ENCODE data around the gene ID2.

Gene ID2

DNA sequence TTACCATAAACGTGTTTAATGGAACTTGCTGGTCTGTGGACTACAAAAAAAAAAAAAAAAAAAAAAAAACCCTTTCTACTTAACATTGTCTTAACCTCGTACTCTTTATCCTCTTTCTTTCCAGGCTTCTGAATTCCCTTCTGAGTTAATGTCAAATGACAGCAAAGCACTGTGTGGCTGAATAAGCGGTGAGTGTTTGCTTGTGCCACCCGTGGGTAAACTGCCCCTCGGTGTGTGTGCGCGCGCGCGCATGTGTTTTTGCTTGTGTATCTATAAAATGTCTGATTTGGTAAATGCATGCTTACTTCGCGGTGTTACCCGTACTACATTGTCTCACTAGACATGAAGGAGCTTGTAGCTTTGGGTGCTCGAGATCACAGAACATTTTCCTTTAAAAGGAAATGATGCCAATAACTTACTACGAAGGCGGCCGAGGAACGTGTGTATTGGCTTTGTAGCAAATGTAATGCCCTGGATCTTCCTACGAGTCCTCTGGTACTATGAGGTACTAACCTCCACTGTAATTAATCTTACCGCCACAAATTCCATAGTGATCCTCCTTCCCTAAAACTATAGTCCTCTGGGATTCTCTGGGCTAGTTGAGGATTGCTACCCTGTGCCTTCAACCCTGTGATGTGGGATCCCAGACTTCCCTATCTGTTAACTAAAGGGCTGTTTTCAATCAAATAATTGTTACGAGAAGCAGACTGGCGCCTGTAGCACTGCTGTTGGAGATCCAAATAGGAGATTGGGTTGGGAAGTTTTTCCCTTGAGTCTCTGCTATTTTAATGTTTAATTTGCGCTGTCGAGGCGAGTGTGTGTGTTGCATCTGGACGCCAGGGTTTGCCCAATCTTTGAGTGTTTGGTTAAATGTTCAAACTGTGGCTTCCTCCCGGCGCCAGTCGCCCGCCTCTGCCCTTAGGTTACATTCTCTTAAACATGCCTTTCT lies 1.1 kb downstream of the ID2 start:
- in situ Hi-C loops (cut with MboI; ENCODE audit: low sequenced_read_pairs) = loop anchor here (10.0 to 25.0 kb wide), 2 partner anchors 148 to 371 kb away; no protein-coding TSS in a partner anchor

- in situ Hi-C loops (cut with MboI; ENCODE audit: low sequenced_read_pairs) = loop anchor here (10.0 to 25.0 kb wide), 2 partner anchors 150 to 372 kb away; no protein-coding TSS in a partner anchor
Observed at GRCh38 chr2:8684540-8684877, 2.7 kb downstream of the ID2 start.

GRCh38 chr2:8684878-8685696 lies 3.2 kb downstream of the ID2 start:
- in situ Hi-C loops (cut with MboI; ENCODE audit: low sequenced_read_pairs) = loop anchor here (10.0 to 25.0 kb wide), 2 partner anchors 150 to 373 kb away; no protein-coding TSS in a partner anchor

DNA sequence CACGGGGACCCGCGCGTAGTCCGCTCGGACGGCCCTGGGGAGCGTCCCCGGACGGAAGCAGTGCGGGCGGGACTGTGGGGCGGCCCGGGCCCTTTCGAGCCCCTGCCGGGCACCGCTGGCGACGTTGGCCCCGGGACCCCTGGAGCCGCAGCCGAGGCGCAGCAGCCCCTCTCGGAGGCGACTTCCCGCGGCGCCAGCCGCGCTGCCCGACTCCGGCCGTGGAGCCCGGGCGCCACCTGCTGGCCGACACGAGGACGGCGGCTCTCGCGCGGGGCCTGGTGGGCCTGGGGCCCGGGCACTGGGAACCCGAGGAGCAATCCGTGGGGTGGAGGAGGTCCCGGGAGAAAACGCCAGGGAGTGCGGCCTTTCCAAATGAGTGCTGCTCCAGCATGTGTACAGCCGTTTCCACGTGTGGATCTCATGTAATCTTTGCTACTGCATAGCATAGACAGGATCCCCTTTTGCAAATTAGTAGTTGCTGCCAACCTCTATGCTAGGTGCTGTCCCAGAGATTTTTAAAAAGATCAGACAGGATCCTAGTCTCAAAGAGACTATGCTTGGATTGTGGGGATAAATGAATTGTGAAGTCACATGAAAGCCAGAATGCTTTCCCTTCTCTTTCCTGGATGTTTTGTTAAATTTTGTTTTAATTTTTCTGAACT lies 4.0 kb downstream of the ID2 start:
- in situ Hi-C loops (cut with MboI; ENCODE audit: low sequenced_read_pairs) = loop anchor here (10.0 to 25.0 kb wide), 2 partner anchors 151 to 374 kb away; no protein-coding TSS in a partner anchor

DNA sequence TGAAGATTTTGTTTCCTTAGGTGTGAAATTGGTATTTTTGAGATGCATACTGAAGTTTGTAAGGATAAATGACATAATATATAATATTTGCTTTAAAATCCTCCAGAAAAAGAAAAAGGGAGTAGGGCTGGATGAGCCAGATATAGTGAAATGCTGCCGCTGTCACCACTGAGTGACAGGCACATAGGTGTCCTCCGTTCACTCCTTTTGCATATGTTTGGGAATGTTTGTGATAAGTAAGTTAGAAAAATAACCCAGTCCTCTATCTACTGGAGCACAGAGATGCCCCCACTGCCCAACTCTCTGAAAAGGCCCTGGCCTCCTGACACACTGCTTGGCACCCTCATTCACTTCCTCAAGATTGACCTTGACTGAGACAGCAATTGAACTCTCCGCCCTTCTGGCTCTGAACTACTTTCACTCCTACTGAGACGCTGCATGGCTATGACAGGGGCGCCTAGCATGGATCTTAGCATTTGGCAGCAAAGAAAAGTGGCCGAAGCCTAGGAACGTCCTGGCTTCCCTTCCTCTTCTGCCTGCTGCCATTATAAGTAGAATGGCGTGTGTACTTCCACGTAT lies 10.1 kb downstream of the ID2 start:
- in situ Hi-C loops (cut with MboI; ENCODE audit: low sequenced_read_pairs) = loop anchor here (25.0 kb wide), 1 partner anchor 380 kb away; no protein-coding TSS in a partner anchor

GRCh38 chr2:8692783-8693156 lies 10.9 kb downstream of the ID2 start:
- in situ Hi-C loops (cut with MboI; ENCODE audit: low sequenced_read_pairs) = loop anchor here (25.0 kb wide), 1 partner anchor 380 kb away; no protein-coding TSS in a partner anchor

DNA sequence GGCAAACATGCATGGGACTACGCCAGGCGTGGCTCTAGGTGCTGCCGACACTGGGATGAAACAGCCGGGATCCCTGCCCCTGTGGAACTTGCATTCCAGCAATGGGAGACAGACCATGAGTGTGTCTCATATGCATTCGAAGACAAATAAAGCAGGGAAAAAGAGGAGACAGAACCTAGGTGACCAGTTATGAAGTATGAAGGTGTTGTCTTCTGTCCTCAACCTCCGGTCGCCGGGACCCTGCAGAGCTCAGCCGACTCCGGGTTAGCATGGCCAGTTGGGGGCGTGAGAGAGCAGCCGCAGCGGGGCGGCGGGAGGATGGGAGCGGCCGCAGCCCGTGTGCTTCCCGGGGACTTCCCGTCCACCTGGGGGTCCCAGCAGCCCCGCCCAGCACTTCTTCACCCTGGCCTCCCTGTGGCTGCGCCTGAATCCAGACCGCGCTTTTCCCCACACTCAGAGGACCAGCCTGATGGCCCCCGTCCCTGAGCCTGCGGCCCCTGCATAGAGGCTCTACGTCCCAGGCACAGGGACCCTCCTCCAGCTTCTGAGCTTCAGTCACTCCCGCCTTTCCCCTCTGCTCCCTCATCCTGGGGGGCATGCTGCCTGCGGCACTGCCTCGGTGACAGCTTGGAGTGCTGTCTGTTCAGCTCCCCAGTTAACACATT lies 11.4 kb downstream of the ID2 start:
- in situ Hi-C loops (cut with MboI; ENCODE audit: low sequenced_read_pairs) = loop anchor here (25.0 kb wide), 1 partner anchor 381 kb away; no protein-coding TSS in a partner anchor

DNA sequence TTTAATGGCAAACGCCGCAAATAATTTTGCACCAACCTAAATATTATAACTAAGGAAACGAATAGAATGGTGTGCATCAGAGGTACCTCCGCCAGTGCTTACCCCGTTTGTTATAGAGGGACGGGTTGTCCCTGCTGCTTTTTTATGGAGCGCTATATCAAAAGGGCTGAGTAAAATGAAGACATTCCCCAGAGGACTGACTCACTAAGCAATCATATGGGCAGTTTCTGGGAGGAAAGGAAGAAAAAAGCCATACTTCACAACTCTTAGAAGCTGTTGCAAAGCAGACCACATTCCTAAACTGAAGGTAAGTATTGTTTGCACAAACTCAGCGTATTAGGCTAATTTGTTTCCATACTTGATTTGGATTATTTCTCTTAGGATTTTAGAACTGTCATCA lies 12.9 kb downstream of the ID2 start:
- in situ Hi-C loops (cut with MboI; ENCODE audit: low sequenced_read_pairs) = loop anchor here (25.0 kb wide), 1 partner anchor 382 kb away; no protein-coding TSS in a partner anchor

GRCh38 chr2:8697190-8697589 lies 15.3 kb downstream of the ID2 start:
- in situ Hi-C loops (cut with MboI; ENCODE audit: low sequenced_read_pairs) = loop anchor here (25.0 kb wide), 1 partner anchor 385 kb away; no protein-coding TSS in a partner anchor

DNA sequence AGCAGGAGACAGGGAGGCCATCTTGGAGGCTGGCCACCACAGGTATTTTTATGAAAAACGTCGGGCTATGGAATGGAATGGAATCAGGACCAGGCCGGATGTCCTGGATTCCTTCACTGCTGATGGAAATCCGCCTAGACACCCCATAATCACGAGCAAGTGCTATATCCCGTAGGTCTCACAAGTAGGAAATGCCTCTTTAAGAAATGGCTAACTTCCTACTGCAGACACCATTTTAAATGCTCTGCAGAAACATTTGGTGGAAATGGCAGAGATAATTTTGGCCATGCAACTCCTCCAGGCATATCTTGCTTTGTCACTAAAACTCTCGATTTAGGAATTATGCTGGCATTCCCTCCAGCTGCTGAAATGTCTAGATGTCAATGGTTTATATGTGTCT lies 18.0 kb downstream of the ID2 start:
- in situ Hi-C loops (cut with MboI; ENCODE audit: low sequenced_read_pairs) = loop anchor here (25.0 kb wide), 1 partner anchor 388 kb away; no protein-coding TSS in a partner anchor

DNA sequence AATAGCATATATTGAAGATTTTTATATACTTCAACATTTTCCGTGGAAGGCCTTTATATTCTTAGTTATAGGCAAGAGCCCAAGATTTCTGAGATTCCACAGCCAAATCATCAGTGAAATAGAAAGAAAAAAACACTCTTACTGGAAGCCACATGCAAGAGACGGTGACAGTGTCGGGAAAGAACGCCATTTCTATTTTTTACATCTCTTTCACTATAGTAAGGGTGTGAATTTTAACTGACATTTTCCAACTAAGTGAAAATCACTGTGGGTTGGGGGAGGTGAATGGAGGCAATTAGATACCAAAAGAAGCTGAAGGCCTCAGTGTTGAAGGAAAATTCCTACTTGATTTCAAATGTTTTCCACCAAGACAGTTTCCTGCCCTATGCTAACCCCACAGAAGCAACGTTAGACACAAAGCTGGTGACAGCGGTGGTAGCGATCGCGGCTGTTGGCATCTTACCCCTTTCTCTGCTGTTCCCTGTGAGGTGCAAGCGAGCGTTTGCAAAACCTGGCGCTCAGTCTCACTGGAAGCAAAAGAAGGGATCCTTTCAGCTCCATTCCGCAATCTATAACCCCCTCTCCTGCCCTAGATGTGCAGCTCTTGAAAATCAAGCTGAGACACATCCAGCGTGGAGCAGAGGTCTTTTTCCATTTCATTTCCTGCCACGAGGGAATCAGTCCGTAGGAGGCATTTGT lies 20.0 kb downstream of the ID2 start:
- in situ Hi-C loops (cut with MboI; ENCODE audit: low sequenced_read_pairs) = no loop called here

DNA sequence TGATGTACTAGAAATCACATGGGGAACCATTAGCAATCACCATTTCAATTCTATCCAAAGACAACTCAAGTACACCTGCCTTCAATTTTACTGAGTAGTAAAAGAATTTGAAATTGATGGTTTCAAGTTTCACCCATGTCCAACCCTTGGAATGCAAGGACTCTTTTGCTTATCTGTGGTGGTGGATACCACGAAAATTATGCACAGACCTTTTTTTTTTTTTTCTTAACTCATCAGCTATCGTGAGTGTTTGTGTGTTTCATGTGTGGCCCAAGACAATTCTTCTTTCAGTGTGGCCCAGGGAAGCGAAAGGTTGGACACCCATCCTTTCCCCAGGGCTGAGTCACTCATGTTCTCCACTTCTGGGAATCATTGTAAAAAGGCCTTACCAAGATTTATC lies 23.1 kb downstream of the ID2 start:
- in situ Hi-C loops (cut with MboI; ENCODE audit: low sequenced_read_pairs) = no loop called here

DNA sequence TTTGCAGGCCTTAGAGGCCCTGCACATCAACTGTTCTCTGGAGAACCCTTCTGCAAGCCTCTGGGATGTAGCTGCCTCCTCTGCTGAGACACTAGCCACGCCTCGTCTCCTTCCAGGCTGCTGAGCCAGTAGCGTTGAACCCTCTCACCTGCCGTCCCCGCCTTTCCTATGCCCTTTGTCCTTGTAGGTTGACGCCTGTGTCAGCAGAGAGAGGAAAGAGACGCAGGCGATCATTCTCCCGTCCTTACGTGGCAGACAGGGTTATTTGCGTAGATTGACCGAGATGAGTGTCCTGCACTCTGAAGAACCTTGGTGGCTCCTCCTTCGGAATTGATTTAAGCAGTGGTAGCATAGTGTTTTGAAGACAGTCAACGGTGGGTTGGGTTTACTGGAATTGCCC lies 27.8 kb downstream of the ID2 start:
- in situ Hi-C loops (cut with MboI; ENCODE audit: low sequenced_read_pairs) = no loop called here

DNA sequence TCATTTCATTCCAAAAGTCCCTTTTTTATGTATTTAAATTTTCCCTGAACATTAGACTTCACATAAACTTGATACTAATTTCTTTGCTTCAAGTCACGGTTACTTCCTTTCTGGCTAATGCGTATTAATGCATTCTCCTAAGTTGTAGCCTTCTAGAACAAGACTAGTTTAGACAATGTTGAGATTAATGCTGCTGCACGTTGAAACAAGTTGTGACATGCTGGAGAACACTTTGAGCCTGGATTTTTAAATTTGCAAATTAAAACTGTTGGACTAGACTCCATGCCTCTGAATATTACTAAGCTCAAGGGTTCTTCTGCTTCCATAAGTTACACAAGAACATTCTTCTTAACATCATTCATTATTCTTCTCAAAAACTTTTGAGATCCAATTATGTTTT lies 29.1 kb downstream of the ID2 start:
- in situ Hi-C loops (cut with MboI; ENCODE audit: low sequenced_read_pairs) = no loop called here

DNA sequence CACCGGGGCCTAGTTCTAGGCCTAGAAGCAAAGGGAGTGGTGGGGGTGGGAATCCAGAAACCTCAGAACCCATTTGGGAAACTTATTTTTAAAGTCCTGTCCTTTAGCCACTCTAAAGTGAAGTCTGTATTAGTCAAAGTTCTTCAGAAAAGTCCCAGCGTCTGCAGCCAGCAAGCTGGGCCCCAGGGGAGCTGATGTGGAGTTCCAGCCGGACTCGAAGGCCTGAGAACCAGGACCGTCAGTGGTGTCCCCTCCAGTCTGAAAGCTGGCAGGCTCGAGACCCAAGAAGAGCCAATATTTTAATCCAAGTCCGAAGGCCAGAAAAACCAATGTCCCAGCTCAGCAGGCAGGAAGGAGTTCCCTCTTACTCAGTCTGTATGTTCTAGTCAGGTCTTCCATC lies 32.4 kb downstream of the ID2 start:
- in situ Hi-C loops (cut with MboI; ENCODE audit: low sequenced_read_pairs) = no loop called here

DNA sequence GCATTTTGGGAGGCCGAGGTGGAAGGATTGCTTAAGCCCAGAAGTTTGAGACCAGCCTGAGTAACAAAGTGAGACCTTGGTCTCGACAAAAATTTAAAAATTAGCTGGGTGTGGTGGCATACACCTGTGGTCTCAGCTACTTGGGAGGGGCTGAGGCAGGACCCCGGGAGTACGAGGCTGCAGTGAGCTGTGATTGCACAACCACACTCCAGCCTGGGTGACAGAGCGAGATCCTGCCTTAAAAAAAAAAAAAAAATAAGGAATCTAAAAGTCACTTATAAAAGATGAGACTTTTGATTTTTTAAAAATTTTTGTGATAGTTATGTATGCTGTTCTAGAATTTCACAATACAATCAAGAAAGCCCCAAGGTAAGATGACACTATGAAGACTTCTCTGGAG lies 33.1 kb downstream of the ID2 start:
- in situ Hi-C loops (cut with MboI; ENCODE audit: low sequenced_read_pairs) = no loop called here

DNA sequence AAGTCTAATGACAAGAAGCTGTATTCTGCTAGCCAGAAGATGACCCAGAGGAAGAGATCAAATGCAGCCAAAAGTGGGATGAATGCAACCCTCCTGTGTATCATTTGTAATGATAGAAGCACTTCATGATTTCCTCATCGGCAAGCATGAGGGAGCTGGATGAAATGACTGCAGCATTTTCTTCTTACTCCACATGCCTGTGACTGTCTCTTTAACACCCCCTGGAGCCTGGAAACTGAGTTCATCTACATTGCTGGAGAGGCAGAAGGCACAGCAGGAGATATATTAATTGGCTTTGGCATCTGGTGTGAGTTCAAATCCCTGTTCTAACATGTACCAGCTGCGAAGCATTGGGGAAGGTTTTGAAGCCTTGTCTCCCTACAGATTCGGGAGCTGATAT lies 37.7 kb downstream of the ID2 start:
- in situ Hi-C loops (cut with MboI; ENCODE audit: low sequenced_read_pairs) = no loop called here

- in situ Hi-C loops (cut with MboI; ENCODE audit: low sequenced_read_pairs) = no loop called here
Observed at GRCh38 chr2:8720741-8721140, 38.9 kb downstream of the ID2 start.

DNA sequence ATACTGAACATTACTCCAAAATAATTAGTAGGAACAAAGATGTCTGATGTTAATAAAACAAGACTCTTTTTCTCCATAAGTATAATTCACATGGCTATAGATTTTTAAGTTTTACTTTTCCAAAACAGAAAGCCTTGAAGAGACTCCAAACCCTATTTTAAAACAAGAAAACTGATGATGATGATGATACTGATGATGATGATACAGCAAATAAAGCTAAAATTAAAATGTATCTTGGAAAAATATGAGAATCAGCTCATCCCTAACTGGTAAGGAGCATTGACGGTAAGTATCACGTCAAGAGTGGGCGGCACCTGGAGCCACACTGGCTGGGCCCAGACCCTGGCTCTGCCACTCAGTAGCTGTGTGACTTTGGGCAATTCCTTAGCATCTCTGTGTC lies 39.6 kb downstream of the ID2 start:
- in situ Hi-C loops (cut with MboI; ENCODE audit: low sequenced_read_pairs) = no loop called here
